Measurements from ENCODE around the gene NRP2.

Gene NRP2

GRCh38 chr2:205811387-205811786, 129.1 kb downstream of the NRP2 start:
- Histone ChIP-seq H3K9me3 (replicated peaks in 1 of 2; ENCODE audit: control insufficient read depth in 2 of 2, insufficient read depth in 1 of 2, low read depth in 1 of 2, low read length in 2 of 2) (peaks cover 0 to 2% of the 10 kb centered on the region in 2 donors), H3K79me1 (ENCODE audit: low read depth, low read length) (no peaks in the 10 kb centered on the region), H3K27me3 (ENCODE audit: control insufficient read depth in 3 of 3, insufficient read depth in 3 of 3, low read depth in 1 of 3, low read length in 3 of 3) (peaks cover 0 to 16% (median 2%) of the 10 kb centered on the region in 3 experiments), H4K91ac (ENCODE audit: low read depth, low read length, poor library complexity) (no peak overlapping the region), H2BK5ac (ENCODE audit: low read length) (no peak overlapping the region), H2AFZ (ENCODE audit: low read length) (no peak overlapping the region), H3K4me1 (ENCODE audit: control insufficient read depth in 2 of 2, insufficient read depth in 1 of 2, low read depth in 1 of 2, low read length in 2 of 2) (peaks cover 0 to 5% of the 10 kb centered on the region in 2 donors), H3K4me2 (ENCODE audit: insufficient read depth, low read length, poor library complexity, severe bottlenecking) (no peak overlapping the region), H3K18ac (ENCODE audit: low read length) (no peak overlapping the region), H3K36me3 (replicated peaks in 1 of 2; ENCODE audit: control insufficient read depth in 2 of 2, insufficient read depth in 2 of 2, low read length in 2 of 2) (no peaks in the 10 kb centered on the region), H3K9ac (ENCODE audit: low read depth, low read length, poor library complexity) (no peak overlapping the region), H3K4me3 (ENCODE audit: low read length in 2 of 2) (no peak overlapping the region), H2BK120ac (ENCODE audit: low read depth, low read length) (no peak overlapping the region), H3K27ac (replicated peaks; ENCODE audit: low read length) (no peak overlapping the region), H2BK15ac (ENCODE audit: low read length) (no peak overlapping the region), H3K4ac (ENCODE audit: low read length) (no peak overlapping the region), H4K8ac (ENCODE audit: low read depth, low read length) (no peak overlapping the region), H2BK12ac (ENCODE audit: low read length) (no peak overlapping the region), H3K23ac (ENCODE audit: low read depth, low read length, poor library complexity) (no peak overlapping the region), H3K14ac (ENCODE audit: low read length) (no peak overlapping the region), H2AK5ac (ENCODE audit: low read depth, low read length) (no peak overlapping the region)
- WGBS, 2 donors (ENCODE audit: extremely low coverage in 2 of 2, insufficient read length in 2 of 2, insufficient replicate concordance in 1 of 2): no CpG with 5 or more reads among the region's 1 CpG
- no peak for DNase-seq (ENCODE audit: low spot score)

DNA sequence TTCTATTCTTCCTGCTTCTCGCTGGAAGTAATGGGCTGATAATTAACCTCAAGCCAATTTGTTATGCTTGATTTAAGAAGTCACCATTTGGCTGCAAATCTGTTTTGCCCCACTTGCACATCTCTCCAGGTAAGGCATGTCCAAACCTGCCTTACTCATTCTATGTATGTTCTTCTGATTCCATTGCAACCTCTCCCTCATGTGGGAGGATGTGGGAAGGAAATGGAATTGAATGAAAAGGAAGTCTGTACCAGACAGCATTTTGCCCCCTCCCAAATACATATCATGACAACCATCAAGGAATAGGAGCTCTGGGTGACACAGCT, 131.7 kb downstream of the NRP2 start:
- H3K9ac ChIP-seq (ENCODE audit: low read depth, low read length, poor library complexity): no peak overlapping the region
- no peak overlapping the region for H2BK120ac ChIP-seq (ENCODE audit: low read depth, low read length)
- H3K79me1 ChIP-seq (ENCODE audit: low read depth, low read length): no peaks in the 10 kb centered on the region
- no peak overlapping the region for H3K4me3 ChIP-seq (ENCODE audit: low read length in 2 of 2)
- no CpG with 5 or more reads among the region's 1 CpG for WGBS, 2 donors (ENCODE audit: extremely low coverage in 2 of 2, insufficient read length in 2 of 2, insufficient replicate concordance in 1 of 2)
- no peak overlapping the region for H4K91ac ChIP-seq (ENCODE audit: low read depth, low read length, poor library complexity)
- H3K14ac ChIP-seq (ENCODE audit: low read length): no peak overlapping the region
- H4K8ac ChIP-seq (ENCODE audit: low read depth, low read length): no peak overlapping the region
- no peak overlapping the region for H2AK5ac ChIP-seq (ENCODE audit: low read depth, low read length)
- H3K4me1 ChIP-seq (ENCODE audit: control insufficient read depth in 2 of 2, insufficient read depth in 1 of 2, low read depth in 1 of 2, low read length in 2 of 2): peaks cover 0 to 2% of the 10 kb centered on the region in 2 donors
- H3K23ac ChIP-seq (ENCODE audit: low read depth, low read length, poor library complexity): no peak overlapping the region
- no peak overlapping the region for H2BK5ac ChIP-seq (ENCODE audit: low read length)
- H3K27ac ChIP-seq (replicated peaks; ENCODE audit: low read length): no peak overlapping the region
- no peak overlapping the region for H3K4me2 ChIP-seq (ENCODE audit: insufficient read depth, low read length, poor library complexity, severe bottlenecking)
- H2BK12ac ChIP-seq (ENCODE audit: low read length): no peak overlapping the region
- no peaks in the 10 kb centered on the region for H3K36me3 ChIP-seq (replicated peaks in 1 of 2; ENCODE audit: control insufficient read depth in 2 of 2, insufficient read depth in 2 of 2, low read length in 2 of 2)
- peaks cover 0 to 4% (median 0%) of the 10 kb centered on the region in 3 experiments for H3K27me3 ChIP-seq (ENCODE audit: control insufficient read depth in 3 of 3, insufficient read depth in 3 of 3, low read depth in 1 of 3, low read length in 3 of 3)
- no peak for DNase-seq (ENCODE audit: low spot score)
- no peak overlapping the region for H2AFZ ChIP-seq (ENCODE audit: low read length)
- H3K18ac ChIP-seq (ENCODE audit: low read length): no peak overlapping the region
- no peak overlapping the region for H2BK15ac ChIP-seq (ENCODE audit: low read length)
- no peak overlapping the region for H3K4ac ChIP-seq (ENCODE audit: low read length)
- peaks cover 0 to 2% of the 10 kb centered on the region in 2 donors for H3K9me3 ChIP-seq (replicated peaks in 1 of 2; ENCODE audit: control insufficient read depth in 2 of 2, insufficient read depth in 1 of 2, low read depth in 1 of 2, low read length in 2 of 2)

GRCh38 chr2:205815673-205816072, 133.4 kb downstream of the NRP2 start:
- H3K27ac ChIP-seq (replicated peaks; ENCODE audit: low read length): no peak overlapping the region
- peaks cover 0 to 2% of the 10 kb centered on the region in 2 donors for H3K4me1 ChIP-seq (ENCODE audit: control insufficient read depth in 2 of 2, insufficient read depth in 1 of 2, low read depth in 1 of 2, low read length in 2 of 2)
- no peak overlapping the region for H2BK12ac ChIP-seq (ENCODE audit: low read length)
- H2AFZ ChIP-seq (ENCODE audit: low read length): no peak overlapping the region
- no peak overlapping the region for H2BK15ac ChIP-seq (ENCODE audit: low read length)
- H3K79me1 ChIP-seq (ENCODE audit: low read depth, low read length): no peaks in the 10 kb centered on the region
- H2AK5ac ChIP-seq (ENCODE audit: low read depth, low read length): no peak overlapping the region
- no CpG with 5 or more reads among the region's 3 CpGs for WGBS, 2 donors (ENCODE audit: extremely low coverage in 2 of 2, insufficient read length in 2 of 2, insufficient replicate concordance in 1 of 2)
- no peaks in the 10 kb centered on the region for H3K36me3 ChIP-seq (replicated peaks in 1 of 2; ENCODE audit: control insufficient read depth in 2 of 2, insufficient read depth in 2 of 2, low read length in 2 of 2)
- H3K4ac ChIP-seq (ENCODE audit: low read length): no peak overlapping the region
- no peak overlapping the region for H3K4me2 ChIP-seq (ENCODE audit: insufficient read depth, low read length, poor library complexity, severe bottlenecking)
- no peak overlapping the region for H3K9ac ChIP-seq (ENCODE audit: low read depth, low read length, poor library complexity)
- peaks cover 0 to 4% (median 0%) of the 10 kb centered on the region in 3 experiments for H3K27me3 ChIP-seq (ENCODE audit: control insufficient read depth in 3 of 3, insufficient read depth in 3 of 3, low read depth in 1 of 3, low read length in 3 of 3)
- H2BK5ac ChIP-seq (ENCODE audit: low read length): no peak overlapping the region
- H3K4me3 ChIP-seq (ENCODE audit: low read length in 2 of 2): no peak overlapping the region
- H3K9me3 ChIP-seq (replicated peaks in 1 of 2; ENCODE audit: control insufficient read depth in 2 of 2, insufficient read depth in 1 of 2, low read depth in 1 of 2, low read length in 2 of 2): peaks cover 0 to 2% of the 10 kb centered on the region in 2 donors
- DNase-seq (ENCODE audit: low spot score): no peak
- H3K18ac ChIP-seq (ENCODE audit: low read length): no peak overlapping the region
- H2BK120ac ChIP-seq (ENCODE audit: low read depth, low read length): no peak overlapping the region
- no peak overlapping the region for H3K14ac ChIP-seq (ENCODE audit: low read length)
- H4K8ac ChIP-seq (ENCODE audit: low read depth, low read length): no peak overlapping the region
- no peak overlapping the region for H4K91ac ChIP-seq (ENCODE audit: low read depth, low read length, poor library complexity)
- no peak overlapping the region for H3K23ac ChIP-seq (ENCODE audit: low read depth, low read length, poor library complexity)

DNA sequence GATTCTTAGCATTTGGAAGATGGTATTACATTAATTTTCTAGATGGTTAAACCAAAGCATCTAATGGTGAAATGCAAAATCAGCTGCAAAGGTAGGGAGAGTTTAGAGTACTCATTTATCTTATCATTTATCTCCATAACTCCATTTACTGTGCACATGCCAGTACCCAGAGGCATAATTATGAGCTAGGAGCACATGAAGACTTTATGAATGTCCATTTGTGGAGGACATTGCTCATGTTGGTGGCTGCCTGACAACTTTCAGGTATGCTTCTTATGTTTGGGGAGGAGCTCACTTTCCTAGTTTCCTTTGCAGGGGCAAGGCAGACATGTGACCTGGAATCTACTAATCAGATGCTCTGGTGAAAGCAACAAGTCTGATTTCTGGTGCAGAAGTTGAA, 134.0 kb downstream of the NRP2 start:
- peaks cover 0 to 2% of the 10 kb centered on the region in 2 donors for H3K9me3 ChIP-seq (replicated peaks in 1 of 2; ENCODE audit: control insufficient read depth in 2 of 2, insufficient read depth in 1 of 2, low read depth in 1 of 2, low read length in 2 of 2)
- H3K27me3 ChIP-seq (ENCODE audit: control insufficient read depth in 3 of 3, insufficient read depth in 3 of 3, low read depth in 1 of 3, low read length in 3 of 3): peaks cover 0 to 4% (median 0%) of the 10 kb centered on the region in 3 experiments
- H3K4ac ChIP-seq (ENCODE audit: low read length): no peak overlapping the region
- H2AK5ac ChIP-seq (ENCODE audit: low read depth, low read length): no peak overlapping the region
- no peak overlapping the region for H2AFZ ChIP-seq (ENCODE audit: low read length)
- H3K14ac ChIP-seq (ENCODE audit: low read length): no peak overlapping the region
- no peak overlapping the region for H3K4me2 ChIP-seq (ENCODE audit: insufficient read depth, low read length, poor library complexity, severe bottlenecking)
- no peak overlapping the region for H2BK5ac ChIP-seq (ENCODE audit: low read length)
- no peak overlapping the region for H2BK120ac ChIP-seq (ENCODE audit: low read depth, low read length)
- peaks cover 0 to 2% of the 10 kb centered on the region in 2 donors for H3K4me1 ChIP-seq (ENCODE audit: control insufficient read depth in 2 of 2, insufficient read depth in 1 of 2, low read depth in 1 of 2, low read length in 2 of 2)
- no peak overlapping the region for H2BK15ac ChIP-seq (ENCODE audit: low read length)
- DNase-seq (ENCODE audit: low spot score): no peak
- no peak overlapping the region for H3K27ac ChIP-seq (replicated peaks; ENCODE audit: low read length)
- H3K79me1 ChIP-seq (ENCODE audit: low read depth, low read length): no peaks in the 10 kb centered on the region
- H4K91ac ChIP-seq (ENCODE audit: low read depth, low read length, poor library complexity): no peak overlapping the region
- H3K18ac ChIP-seq (ENCODE audit: low read length): no peak overlapping the region
- H3K9ac ChIP-seq (ENCODE audit: low read depth, low read length, poor library complexity): no peak overlapping the region
- H3K36me3 ChIP-seq (replicated peaks in 1 of 2; ENCODE audit: control insufficient read depth in 2 of 2, insufficient read depth in 2 of 2, low read length in 2 of 2): no peaks in the 10 kb centered on the region
- no peak overlapping the region for H2BK12ac ChIP-seq (ENCODE audit: low read length)
- H3K23ac ChIP-seq (ENCODE audit: low read depth, low read length, poor library complexity): no peak overlapping the region
- H3K4me3 ChIP-seq (ENCODE audit: low read length in 2 of 2): peak overlapping the region in 1 of 2 donors; percentile 16
- H4K8ac ChIP-seq (ENCODE audit: low read depth, low read length): no peak overlapping the region

All from neuronal stem cell (in vitro differentiated cells).